Measurements from ENCODE around the gene CCNL2.
"Not testable (repeated sequence)": the region's sequence is repeated elsewhere in the genome, so short reads cannot be mapped to it uniquely, and the experiment has no call there.

CCNL2 gene

DNA sequence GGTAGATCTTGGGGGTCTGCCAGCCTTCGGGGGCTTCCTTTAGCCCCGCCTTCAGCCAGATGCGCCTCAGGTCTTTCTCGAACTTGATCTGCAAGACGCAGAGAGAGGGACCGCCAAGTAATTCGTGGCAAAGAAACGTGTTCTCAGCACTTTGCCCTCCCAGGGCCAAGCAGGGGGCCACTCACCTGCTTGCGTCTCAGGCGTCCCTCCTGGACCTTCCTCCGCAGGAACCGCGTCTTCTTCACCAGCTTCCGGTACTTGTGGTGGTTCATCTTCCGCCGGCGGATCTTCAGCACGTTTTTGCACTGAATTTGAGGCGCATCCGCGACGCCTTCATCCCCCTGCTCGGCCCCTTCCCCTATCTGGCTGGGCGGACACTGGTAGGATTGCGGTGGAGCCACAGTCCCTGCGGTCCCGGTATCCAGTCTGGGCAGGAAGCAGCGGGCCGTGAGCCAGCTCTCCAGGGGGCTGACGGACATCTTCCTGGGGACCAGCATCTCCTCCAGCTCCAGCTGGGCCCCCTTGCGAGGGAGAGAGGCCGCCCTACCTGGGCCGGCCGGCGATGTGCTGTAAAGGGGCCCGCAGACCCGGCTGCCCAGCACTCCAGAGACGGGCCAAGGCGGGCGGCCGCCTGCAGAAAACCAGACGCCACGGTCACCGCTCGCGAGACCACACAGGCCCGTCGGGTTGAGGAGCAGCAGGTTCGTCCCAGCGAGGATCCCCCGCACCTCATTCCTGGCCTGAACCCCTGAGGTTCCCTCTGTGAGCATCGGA is 25.1 kb downstream of the CCNL2 start:
- no peak for DNase-seq (ENCODE audit: low read depth in 2 of 2)

DNA sequence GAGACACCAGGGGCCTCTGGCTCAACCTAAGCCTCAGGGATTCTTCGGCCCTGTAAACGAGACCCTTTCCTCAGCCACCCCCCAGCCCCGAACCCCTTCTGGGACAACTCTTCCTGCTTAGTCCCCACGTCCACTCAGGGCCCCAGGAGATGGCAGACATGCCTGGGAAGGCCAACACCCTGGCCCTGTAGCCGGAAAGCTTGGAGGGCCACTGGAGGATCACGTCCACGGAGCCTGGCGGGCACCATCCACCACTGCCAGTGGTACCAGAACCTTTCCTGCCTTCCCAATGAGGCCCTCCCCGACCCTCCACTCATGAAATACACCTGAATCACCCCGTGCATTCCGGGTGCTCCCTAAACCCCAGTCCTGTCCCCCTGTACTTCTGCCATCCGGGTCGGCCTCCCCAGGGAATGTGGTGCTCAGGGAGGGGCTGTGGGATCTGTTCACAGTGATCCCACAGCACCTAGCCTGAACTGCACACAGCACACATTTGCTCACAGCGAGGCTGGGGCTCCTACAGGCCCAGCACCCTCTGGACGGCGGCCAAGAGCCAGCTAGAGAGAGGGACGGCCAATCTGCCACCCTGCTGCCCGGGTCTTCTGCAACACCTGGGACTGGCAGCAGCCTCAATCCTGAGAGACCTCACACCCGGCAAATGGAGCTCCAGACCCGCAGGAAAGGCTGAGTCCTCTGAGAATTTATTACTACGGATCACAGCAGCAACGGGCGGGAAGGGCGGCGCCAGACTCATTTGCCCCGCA is 25.9 kb downstream of the CCNL2 start:
- no peak for DNase-seq (ENCODE audit: low read depth in 2 of 2)

DNA sequence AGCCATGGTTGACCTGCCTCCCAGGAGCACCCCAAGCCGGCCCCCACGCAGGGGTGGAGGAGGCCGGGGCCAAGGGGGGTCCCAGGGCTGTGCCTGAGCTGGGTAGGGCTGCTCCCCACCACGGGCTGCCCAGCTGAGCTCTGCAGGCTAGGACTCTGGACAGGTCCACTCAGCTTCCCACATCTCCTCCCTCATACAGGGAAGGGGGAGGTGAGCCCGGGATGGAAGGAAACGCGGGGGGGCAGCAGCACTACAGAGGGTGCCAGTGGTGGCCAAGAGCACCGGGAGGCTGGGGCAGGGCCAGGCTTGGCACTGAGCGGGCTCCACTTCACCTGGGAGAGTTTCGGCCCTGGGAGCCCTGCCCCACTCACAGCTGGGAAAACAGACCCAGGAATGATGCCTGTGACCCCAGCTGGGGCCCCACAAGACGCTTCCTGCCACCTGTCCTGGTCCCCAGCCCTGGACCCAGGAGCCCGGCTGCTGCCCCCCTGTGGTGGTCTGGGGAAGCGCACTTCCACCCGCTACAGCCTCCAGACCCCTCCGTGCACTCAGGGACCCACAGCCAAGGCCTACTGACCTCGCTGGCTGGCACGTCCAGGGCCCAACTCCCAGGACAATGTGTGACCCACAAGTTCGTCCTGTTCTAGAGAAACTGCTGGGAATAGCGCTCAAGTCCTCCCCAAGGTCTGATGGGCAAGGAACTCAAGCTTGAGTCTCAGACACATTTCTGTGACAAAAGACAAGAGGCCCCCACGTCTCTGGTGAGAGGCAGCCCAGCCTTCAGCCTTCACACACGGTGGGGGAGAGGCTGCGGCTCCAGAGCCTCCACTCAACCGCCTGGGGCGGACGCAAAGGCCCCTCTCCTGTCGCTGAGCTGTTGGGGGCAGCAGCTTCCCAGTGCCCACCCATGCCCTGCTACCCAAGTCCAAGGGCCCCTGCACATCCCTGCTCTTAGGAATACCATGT is 27.1 kb downstream of the CCNL2 start:
- DNase-seq (ENCODE audit: low read depth in 2 of 2) = peak; percentile 59 to 60

- peak in 1 of 2 donors; percentile 42 for DNase-seq (ENCODE audit: low read depth in 2 of 2)
These were observed 27.8 kb downstream of the CCNL2 start for GRCh38 chr1:1371364-1371745.

- no peak for DNase-seq (ENCODE audit: low read depth in 2 of 2)
These were observed 28.3 kb downstream of the CCNL2 start for GRCh38 chr1:1370771-1371300.

DNA sequence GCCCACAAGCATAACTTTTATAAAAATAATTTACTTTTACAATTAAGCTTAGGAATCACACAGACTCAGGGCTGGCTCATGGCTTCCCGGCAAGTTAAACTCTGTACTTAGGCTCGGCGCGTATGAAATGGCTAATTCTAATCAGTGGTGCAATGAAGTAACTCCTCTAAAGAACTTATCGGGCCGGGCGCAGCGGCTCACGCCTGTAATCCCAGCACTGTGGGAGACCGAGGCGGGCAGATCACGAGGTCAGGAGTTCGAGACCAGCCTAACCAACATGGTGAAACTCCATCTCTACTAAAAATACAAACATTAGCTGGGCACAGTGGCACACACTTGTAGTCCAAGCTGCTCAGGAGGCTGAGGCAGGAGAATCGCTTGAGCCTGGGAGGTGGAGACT is 29.0 kb downstream of the CCNL2 start:
- DNase-seq (ENCODE audit: low read depth in 2 of 2) = not testable (repeated sequence)

DNA sequence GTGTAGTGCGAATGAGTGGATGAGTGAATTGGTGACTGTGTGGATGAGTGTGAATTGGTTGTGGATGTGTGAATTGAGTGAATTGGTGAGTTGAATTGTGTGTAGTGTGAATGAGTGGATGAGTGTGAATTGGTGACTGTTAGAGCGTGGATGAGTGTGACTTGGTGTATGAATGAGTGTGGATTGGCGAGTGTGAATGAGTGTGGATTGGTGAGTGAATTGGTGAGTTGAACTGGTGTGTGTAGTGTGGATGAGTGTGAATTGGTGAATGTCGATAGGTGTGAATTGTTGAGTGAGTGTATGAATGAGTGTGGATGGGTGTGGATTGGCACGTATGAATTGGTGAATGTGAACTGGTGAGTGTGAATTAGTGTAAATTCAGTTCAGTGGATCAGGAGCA is 31.8 kb downstream of the CCNL2 start:
- DNase-seq (ENCODE audit: low read depth in 2 of 2) = no peak

GRCh38 chr1:1366699-1367066 is 32.5 kb downstream of the CCNL2 start:
- no peak for DNase-seq (ENCODE audit: low read depth in 2 of 2)

DNA sequence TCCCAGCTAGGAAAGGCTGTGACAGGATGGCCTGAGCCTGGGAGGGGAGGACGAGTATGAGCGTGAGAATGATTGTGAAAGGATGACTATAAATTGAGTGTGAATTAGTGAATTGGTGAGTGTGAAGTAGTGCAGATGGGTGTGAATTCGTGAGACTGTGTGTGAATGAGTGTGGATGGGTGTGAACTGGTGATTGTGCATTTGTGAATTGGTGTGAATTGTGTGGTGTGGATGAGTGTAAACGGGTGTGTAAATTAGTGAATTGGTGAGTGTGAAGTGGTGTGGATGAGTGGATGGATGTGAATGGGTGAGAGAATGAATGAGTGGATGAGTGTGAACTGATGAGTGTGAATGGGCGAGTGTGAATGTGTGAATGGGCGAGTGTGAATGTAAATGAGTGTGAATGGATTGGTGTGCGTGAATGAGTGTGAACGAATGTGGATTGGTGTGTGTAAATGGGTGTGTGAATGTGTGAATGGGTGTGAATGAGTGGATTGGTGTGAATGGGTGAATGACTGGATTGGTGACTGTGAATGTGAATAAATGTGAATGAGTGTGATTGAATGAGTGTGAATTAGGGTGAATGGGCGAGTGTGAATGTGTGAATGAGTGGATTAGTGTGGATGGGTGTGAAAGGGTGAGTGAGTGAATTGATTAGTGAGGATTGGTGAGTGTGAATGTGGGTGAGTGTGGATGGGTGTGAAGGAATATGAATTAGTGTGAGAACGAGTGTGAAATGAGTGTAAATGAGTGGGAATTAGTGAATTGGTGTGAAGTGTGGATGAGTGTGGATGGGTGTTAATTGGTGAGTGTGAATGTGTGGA is 33.0 kb downstream of the CCNL2 start:
- DNase-seq (ENCODE audit: low read depth in 2 of 2) = no peak

DNA sequence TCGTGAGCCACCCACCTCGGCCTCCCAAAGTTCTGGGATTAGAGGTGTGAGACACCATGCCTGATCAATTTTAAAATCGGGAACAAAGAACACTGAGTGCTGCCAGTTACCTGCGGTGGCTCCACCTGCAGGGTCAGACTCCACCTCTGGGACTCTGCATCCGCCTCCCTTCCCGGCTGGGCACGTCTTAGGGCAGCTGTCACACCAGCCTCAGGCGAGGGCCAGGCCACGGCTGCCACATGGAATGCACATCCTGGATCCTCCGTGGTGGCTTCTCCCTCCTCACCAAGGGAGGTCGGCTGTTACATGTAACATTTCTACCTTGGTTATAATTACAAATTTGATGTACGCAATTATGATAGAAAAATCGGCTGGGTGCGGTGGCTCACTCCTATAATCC is 34.9 kb downstream of the CCNL2 start:
- DNase-seq (ENCODE audit: low read depth in 2 of 2) = no peak

GRCh38 chr1:1361982-1362423 is 37.1 kb downstream of the CCNL2 start:
- DNase-seq (ENCODE audit: low read depth in 2 of 2) = no peak

DNA sequence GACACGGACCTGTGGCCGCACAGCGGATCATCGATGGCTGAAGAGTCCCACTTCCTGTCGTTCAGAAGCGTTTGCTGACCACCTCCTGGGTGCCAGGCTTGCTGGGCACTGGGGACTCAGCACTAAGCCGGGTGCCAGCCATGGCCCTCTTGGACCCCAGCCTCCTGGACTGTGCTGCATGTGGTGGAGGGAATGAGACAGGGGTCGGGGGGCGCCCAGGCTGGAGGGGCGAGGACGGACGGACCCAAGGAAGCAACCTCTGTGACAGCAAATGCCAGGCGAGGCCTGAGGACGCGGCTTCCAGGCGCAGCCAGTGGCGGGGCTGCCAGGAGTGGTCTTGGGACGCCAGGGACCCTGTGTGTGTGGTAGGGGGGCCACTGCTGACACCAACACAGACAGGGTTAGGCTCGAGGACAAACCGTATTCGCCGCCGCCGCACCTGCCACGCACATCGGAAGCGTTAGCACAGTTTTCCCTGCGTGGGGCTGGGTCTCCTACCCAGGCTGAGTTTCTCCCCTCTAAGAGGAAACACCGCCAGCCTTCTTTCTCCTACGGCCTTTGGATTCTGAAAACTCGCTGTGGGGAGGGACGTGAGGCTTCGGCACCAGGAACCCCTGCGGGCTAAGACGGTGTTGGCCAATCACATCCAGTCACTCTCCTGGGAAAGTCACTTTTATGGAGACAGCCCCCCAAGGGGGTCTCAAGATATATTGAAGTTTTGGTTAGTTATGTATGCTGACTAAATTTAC is 37.7 kb downstream of the CCNL2 start:
- no peak for DNase-seq (ENCODE audit: low read depth in 2 of 2)

DNA sequence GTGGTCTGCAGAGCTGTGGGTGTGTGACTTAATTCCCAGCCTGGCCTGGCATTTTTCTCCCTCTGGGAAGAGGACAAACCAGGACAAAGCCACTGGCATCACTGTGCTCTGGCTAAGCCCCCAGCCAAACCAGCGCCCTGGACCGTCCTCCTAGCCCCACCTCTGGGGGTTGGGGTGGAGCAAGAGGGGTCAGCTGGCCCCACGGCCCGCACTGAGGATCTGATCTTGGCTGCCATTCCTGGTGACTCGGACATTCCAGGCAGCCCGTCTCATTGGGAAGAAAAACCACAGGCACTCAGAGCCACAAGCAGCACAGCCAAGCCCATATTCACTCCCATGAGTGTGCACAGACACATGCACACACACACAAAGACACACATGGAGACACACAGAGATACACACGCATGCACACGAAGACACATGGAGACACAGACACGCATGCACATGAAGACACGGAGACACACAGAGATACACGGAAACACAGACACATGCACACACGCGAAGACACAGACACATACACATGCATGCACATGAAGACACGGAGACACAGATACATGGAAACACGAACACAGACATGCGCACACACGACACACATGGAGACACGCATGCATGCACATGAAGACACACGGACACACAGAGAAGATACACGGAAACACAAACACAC is 38.5 kb downstream of the CCNL2 start:
- DNase-seq (ENCODE audit: low read depth in 2 of 2) = no peak

DNA sequence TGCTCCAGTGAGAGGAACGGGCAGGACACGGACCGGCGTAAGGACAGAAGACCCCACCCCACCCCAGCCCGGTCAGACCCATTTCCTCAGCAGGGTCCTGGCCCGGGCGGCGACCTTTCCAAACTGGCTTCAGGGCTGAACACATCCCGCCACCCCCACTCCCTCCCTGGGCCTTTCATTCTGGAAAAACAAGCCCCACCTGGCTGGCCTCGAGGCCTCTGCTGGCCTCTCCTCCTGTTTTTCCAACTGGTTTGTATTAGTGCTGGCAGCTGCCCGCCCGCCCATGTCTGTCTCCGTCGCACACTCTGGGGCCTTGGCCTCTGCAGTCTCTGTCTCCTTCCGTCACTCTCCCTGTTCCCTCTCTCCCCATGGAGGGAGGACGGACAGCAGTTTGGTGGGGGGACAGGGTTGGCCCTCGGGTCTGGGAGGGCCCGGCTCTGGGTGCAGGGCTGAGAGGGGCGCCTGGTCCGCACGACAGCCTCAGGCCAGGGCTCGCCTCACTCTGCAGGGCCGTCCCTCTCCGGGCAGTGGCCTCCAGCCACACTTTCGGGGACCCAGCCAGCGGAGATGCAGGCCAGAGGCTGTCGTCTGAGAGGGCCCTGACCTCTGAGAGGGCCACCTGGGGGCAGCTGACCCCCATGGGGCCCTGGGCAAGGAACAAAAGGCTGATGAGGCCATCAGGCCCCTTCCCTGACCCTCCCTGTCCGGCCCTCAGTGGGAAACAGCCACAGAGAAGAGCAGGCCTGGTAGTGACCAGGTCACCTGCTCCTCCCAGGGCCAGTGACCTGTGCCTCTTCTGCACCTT is 39.3 kb downstream of the CCNL2 start:
- DNase-seq (ENCODE audit: low read depth in 2 of 2) = no peak

DNA sequence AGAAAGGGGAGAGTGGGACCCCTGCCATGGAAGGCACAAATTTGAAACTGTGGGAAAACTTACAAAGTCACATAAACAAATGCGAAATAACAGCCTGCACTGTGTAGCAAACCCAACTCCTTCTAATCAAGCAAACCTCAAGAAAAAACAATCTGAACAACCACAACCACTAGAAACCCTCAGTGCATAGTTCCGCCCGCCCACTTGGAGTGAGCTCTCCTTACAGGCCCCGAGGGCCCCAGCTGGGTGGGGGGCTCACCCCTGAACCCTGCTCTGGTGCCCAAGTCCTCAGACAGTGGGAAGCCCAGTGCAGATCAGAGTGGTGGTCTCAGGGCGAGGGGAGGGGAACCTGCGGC is 39.8 kb downstream of the CCNL2 start:
- DNase-seq (ENCODE audit: low read depth in 2 of 2) = no peak

GRCh38 chr1:1358433-1359271 is 40.5 kb downstream of the CCNL2 start, which contains the start of gene MXRA8:
TSS of gene MXRA8 (minus strand) at chr1:1358555. CDS start at chr1:1358504, 51 bp downstream.
- no peak for DNase-seq (ENCODE audit: low read depth in 2 of 2)

DNA sequence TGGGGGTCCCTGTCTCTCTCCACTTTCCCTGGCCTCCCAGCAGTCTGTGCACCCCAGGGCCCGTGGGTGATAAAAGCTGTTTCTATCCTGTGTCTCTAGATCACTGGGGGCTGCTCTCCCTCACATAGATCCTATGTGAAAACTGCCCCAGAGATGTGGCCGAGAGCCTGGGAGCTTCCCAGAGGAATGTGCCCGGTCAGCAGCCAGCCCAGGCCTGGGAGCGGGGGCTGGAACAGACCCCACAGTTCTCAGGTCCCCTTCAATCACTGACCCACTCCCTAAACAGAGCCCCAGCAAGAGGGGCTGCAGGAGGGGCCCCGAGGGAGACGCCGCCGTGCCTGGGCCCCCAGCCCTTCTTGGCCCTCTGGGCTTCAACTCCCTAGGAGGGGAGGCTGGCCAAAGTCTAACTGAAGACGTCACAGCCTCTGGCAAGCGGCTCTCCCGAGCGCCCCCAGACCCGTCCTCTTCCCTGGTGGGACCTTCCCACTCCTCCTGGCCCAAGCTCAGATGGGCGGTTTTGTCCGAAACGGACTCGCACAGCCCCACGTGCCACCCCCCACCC is 41.2 kb downstream of the CCNL2 start:
- no peak for DNase-seq (ENCODE audit: low read depth in 2 of 2)
